A549 treated with Hydrocortisone at 1 μM for 4 hours (cell line): ENCODE measurements around the gene KRT85. TPM values are rescaled to one million over a fixed set of nuclear protein-coding genes. Genes with fewer than 3 reads are reported as not detected.

Source experiments
- total RNA-seq: library from RNA; stranded (reverse); fragments of 200-300 nt; extraction: Qiagen RNA extraction; gene quantifications from 5 replicates; pipeline ENCODE4 v1.2.3, GENCODE V29; 2022

Gene KRT85
- 0.05 TPM in 1 of 5 replicates, not detected in the others for total RNA-seq

DNA sequence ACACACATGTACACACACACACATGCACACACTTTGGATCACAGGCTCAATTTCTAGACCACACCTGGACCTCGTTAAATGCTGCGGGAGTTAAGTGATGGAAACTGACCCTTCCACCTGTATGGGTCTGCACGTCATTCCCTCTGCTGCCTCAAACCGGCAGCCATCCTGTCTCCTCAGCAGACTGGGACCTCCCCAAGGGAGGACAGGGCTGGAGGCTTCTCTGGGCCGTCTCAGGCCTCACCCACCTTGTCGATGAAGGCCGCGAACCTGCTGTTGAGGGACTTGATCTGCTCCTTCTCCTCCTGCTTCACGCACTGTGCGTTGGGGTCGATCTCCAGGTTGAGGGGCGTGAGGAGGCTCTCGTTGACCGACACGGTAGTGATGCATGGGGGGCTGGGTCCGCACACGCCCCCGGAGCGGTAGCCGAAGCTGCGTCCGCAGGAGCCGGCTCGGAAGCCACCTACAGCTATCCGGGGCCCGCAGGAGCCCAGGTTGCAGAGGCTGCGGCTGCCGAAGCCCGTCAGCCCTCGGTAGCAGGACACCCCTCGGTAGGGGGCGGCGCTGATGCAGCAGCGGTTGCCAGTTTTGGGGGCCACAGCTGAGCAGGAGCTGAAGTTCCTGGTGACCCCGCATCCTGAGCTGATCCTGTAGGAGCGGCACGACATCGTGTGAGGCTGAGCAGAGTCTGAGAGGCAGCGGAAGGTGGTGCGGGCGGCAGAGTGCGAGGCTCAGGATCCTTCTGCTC lies at the start of gene KRT85:
KRT85 (minus strand) TSS at position 744 of the 748 bp plus-strand sequence; CDS start at position 668, 76 bp downstream.

DNA sequence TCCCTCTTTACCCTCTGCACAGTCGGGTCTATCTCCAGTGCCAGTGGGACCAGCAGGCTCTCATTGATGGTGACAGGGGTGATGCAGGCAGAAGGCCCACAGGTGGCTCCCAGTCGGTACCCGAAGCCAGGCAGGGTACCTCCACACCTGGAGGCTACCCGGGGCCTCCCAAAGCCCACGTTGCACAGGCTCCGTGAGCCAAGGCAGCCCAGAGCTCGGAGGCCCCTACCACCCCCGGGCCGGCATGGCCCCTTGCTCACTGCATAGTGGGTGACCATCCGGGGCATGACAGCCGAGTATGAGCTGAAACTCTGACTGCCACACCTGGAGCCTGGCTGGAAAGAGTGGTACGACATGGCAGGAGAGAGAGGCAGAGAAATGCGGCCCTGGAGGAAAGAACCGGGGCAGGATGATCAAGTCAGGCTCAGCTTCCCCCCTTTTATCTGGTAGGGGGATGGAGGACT lies 38.7 kb upstream of the KRT85 start, which contains the start of gene KRT82:
KRT82 (minus strand) TSS at position 414 of the 464 bp plus-strand sequence; CDS start at position 356, 58 bp downstream.

GRCh38 chr12:52385226-52385702 lies 18.0 kb upstream of the KRT85 start, which contains the start of gene KRT84:
Gene KRT84, minus strand, starts transcription at chr12:52385652. Its CDS starts 67 bp downstream, at chr12:52385585.

DNA sequence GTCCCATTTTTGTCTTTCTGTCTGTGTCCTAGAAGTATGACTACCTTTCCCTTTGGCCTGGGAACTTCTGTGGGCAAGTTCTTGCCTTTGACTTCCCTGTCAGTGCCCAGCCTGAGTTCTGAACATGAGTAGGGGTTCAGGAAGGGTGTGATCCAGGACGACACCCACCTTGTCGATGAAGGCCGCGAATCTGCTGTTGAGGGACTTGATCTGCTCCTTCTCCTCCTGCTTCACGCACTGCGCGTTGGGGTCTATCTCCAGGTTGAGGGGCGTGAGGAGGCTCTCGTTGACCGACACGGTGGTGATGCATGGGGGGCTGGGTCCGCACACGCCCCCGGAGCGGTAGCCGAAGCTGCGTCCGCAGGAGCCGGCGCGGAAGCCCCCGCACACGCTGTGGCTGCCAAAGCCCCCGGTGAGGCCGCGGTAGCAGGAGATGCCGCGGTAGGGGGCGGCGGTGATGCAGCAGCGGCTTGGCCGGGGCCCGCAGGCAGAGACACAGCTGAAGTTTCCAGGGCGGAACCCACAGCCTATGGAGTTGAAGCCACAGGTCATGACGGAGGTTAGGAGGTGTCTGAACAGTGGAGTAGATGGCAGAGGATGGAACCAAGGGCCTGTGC lies 46.4 kb downstream of the KRT85 start, which contains the start of gene KRT83:
KRT83 (minus strand) TSS at position 615 of the 617 bp plus-strand sequence; CDS start at position 552, 63 bp downstream.

Other genes starting within 250 kb of the KRT85 start
- 39.0 to 49.0 TPM (median 41.2 TPM) in 5 replicates for gene KRT80, start 175.5 kb downstream of the KRT85 start, total RNA-seq
- gene KRT7, start 134.2 kb downstream of the KRT85 start, total RNA-seq = 5,165 to 6,050 TPM (median 5,522 TPM) in 5 replicates
- gene KRT86, start 92.8 kb downstream of the KRT85 start, total RNA-seq = 27.6 to 49.8 TPM (median 46.4 TPM) in 5 replicates
- gene KRT81, start 75.9 kb downstream of the KRT85 start, total RNA-seq = 3,045 to 4,083 TPM (median 3,944 TPM) in 5 replicates
- 2.1 to 7.9 TPM (median 6.3 TPM) in 5 replicates for gene KRT83, start 46.1 kb downstream of the KRT85 start, total RNA-seq
- not detected in 5 replicates for gene KRT84, start 18.2 kb upstream of the KRT85 start, total RNA-seq
- not detected in 5 replicates for gene KRT82, start 38.9 kb upstream of the KRT85 start, total RNA-seq
- 0.07 to 0.18 TPM (median 0.09 TPM) in 5 replicates for gene KRT75, start 66.9 kb upstream of the KRT85 start, total RNA-seq
- 0.05 to 0.09 TPM in 2 of 5 replicates, not detected in the others for gene KRT6B, start 84.7 kb upstream of the KRT85 start, total RNA-seq
- gene KRT6C, start 106.3 kb upstream of the KRT85 start, total RNA-seq = 0.06 TPM in 1 of 5 replicates, not detected in the others
- 10.3 to 13.4 TPM (median 11.2 TPM) in 5 replicates for gene KRT6A, start 125.8 kb upstream of the KRT85 start, total RNA-seq
- 0.39 to 0.69 TPM (median 0.53 TPM) in 5 replicates for gene KRT5, start 152.9 kb upstream of the KRT85 start, total RNA-seq
- 0.05 TPM in 1 of 5 replicates, not detected in the others for gene KRT71, start 185.7 kb upstream of the KRT85 start, total RNA-seq
- gene KRT74, start 206.4 kb upstream of the KRT85 start, total RNA-seq = not detected in 5 replicates
- gene KRT72, start 234.0 kb upstream of the KRT85 start, total RNA-seq = 0.07 TPM in 1 of 5 replicates, not detected in the others